ENCODE results near the gene ARHGEF37. TPM values are rescaled to one million over a fixed set of nuclear protein-coding genes. Genes with fewer than 3 reads are reported as not detected.
"Not testable (repeated sequence)": the region's sequence is repeated elsewhere in the genome, so short reads cannot be mapped to it uniquely, and the experiment has no call there.

Gene ARHGEF37
- total RNA-seq, 1 experiment from 2014 or later: 16.1 TPM

- CTCF ChIA-PET: interaction anchor here (0.6 to 1.3 kb wide), 3 partner anchors 8 to 214 kb away, joined by 3 to 5 read pairs (median 3); no protein-coding TSS in a partner anchor
- BruUV-seq (replicated peaks): no TSS peak
- H3K27me3 Mint-ChIP-seq (ENCODE audit: unreplicated experiment): no peaks in the 10 kb centered on the region
Measured at GRCh38 chr5:149597618-149598017, 16.3 kb downstream of the ARHGEF37 start.

GRCh38 chr5:149598234-149598633 lies 16.9 kb downstream of the ARHGEF37 start:
- DNase-seq; H3K4me3 Mint-ChIP-seq (ENCODE audit: low read depth, unreplicated experiment); H3K27me3 Mint-ChIP-seq (ENCODE audit: unreplicated experiment); BruUV-seq (replicated peaks); H3K27ac Mint-ChIP-seq (ENCODE audit: unreplicated experiment); H3K36me3 Mint-ChIP-seq (ENCODE audit: insufficient read depth, unreplicated experiment); intact Hi-C loops (cut with micrococcal nuclease; ENCODE audit: unreplicated experiment); H3K9me3 Mint-ChIP-seq (ENCODE audit: low read depth, unreplicated experiment): not testable (repeated sequence)
- CTCF ChIA-PET: interaction anchor here (0.6 kb wide), 1 partner anchor 215 kb away, joined by 3 read pairs; no protein-coding TSS in a partner anchor
- peaks cover 16% of the 10 kb centered on the region for H3K4me1 Mint-ChIP-seq (ENCODE audit: low read depth, unreplicated experiment)

More at GRCh38 chr5:149597618-149598017, 16.3 kb downstream of the ARHGEF37 start:
- intact Hi-C loops (cut with micrococcal nuclease; ENCODE audit: unreplicated experiment): no loop called here
- no peak for TF ChIP-seq CTCF (IDR thresholded peaks at IDR 0.05; ENCODE audit: unreplicated experiment)
- no peak for DNase-seq
- Mint-ChIP-seq H3K9me3 (ENCODE audit: low read depth, unreplicated experiment) (no peaks in the 10 kb centered on the region), H3K4me3 (ENCODE audit: low read depth, unreplicated experiment) (no peak overlapping the region), H3K4me1 (ENCODE audit: low read depth, unreplicated experiment) (peaks cover 15% of the 10 kb centered on the region), H3K36me3 (ENCODE audit: insufficient read depth, unreplicated experiment) (peaks cover 9% of the 10 kb centered on the region), H3K27ac (ENCODE audit: unreplicated experiment) (no peak overlapping the region)

- no peaks in the 10 kb centered on the region for H3K9me3 Mint-ChIP-seq (ENCODE audit: low read depth, unreplicated experiment)
- no peaks in the 10 kb centered on the region for H3K27me3 Mint-ChIP-seq (ENCODE audit: unreplicated experiment)
- no peak overlapping the region for H3K27ac Mint-ChIP-seq (ENCODE audit: unreplicated experiment)
- H3K4me3 Mint-ChIP-seq (ENCODE audit: low read depth, unreplicated experiment): no peak overlapping the region
- H3K4me1 Mint-ChIP-seq (ENCODE audit: low read depth, unreplicated experiment): peaks cover 23% of the 10 kb centered on the region
- no TSS peak for BruUV-seq (replicated peaks)
- peaks cover 9% of the 10 kb centered on the region for H3K36me3 Mint-ChIP-seq (ENCODE audit: insufficient read depth, unreplicated experiment)
- DNase-seq: no peak
- CTCF ChIA-PET: no interaction called here
- intact Hi-C loops (cut with micrococcal nuclease; ENCODE audit: unreplicated experiment): no loop called here
- TF ChIP-seq CTCF (IDR thresholded peaks at IDR 0.05; ENCODE audit: unreplicated experiment): no peak
Measured at GRCh38 chr5:149598966-149599365, 17.7 kb downstream of the ARHGEF37 start.

- Mint-ChIP-seq H3K4me1 (ENCODE audit: low read depth, unreplicated experiment) (peaks cover 27% of the 10 kb centered on the region), H3K9me3 (ENCODE audit: low read depth, unreplicated experiment) (no peaks in the 10 kb centered on the region)
Measured at GRCh38 chr5:149599375-149599774, 18.1 kb downstream of the ARHGEF37 start.

More at GRCh38 chr5:149599375-149599774, 18.1 kb downstream of the ARHGEF37 start:
- H3K27ac Mint-ChIP-seq (ENCODE audit: unreplicated experiment): no peak overlapping the region
- no peak for TF ChIP-seq CTCF (IDR thresholded peaks at IDR 0.05; ENCODE audit: unreplicated experiment)
- DNase-seq: no peak
- no peaks in the 10 kb centered on the region for H3K27me3 Mint-ChIP-seq (ENCODE audit: unreplicated experiment)
- no peak overlapping the region for H3K4me3 Mint-ChIP-seq (ENCODE audit: low read depth, unreplicated experiment)
- BruUV-seq (replicated peaks): no TSS peak
- peaks cover 9% of the 10 kb centered on the region for H3K36me3 Mint-ChIP-seq (ENCODE audit: insufficient read depth, unreplicated experiment)
- CTCF ChIA-PET: no interaction called here
- intact Hi-C loops (cut with micrococcal nuclease; ENCODE audit: unreplicated experiment): no loop called here

All from Calu3 (cell line).